GM18870 (cell line): Measurements from ENCODE around the gene MSMP.

ENCODE experiments used
- ATAC-seq: cut with Tn5 transposase; IDR thresholded peaks from one replicate; pipeline ENCODE4 v1.9.1; 2021; ENCODE audit warnings: moderate library complexity; ENCODE audit not compliant: unreplicated experiment

MSMP gene

GRCh38 chr9:35725362-35725761 is 28.7 kb downstream of the MSMP start:
- no peak for ATAC-seq

DNA sequence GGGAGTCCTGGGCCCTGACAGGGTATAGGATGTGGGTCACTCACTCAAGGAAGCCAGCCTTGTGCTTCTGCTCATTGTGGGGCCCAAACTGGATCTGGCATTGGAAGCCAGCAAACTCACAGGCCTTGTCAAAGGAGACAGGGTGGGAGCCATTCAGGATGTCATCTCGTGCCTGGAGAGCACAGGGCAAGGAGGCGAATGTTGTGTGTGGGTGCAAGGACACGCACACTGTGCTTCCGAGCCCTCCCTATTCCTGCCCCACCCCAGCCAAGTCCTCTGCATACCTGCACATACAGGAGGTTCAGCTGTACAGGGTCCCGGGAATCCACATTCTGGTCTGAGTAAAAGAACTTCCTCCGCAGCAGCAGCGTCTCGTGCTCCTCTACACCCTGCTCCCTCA is 30.2 kb downstream of the MSMP start:
- no peak for ATAC-seq

DNA sequence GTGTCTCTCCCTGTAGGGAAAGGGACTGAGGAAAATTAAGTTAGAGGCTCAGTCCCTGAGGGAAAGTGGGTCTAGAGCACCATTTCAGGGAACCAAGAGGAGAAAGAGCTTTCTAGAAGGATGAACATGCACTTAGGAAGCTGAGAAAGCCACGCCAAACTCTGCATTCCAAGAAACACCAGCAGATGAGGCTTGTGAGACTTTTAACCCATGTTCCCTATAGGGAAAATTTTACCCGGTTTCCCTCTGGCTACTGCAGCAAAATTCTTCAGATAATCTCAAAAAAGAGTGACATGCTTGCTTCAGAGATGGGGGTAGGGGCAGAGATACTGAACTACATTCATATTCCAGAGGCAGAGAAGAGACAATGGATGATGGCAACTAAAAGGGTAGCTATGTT is 30.6 kb downstream of the MSMP start:
- ATAC-seq, result no peak

DNA sequence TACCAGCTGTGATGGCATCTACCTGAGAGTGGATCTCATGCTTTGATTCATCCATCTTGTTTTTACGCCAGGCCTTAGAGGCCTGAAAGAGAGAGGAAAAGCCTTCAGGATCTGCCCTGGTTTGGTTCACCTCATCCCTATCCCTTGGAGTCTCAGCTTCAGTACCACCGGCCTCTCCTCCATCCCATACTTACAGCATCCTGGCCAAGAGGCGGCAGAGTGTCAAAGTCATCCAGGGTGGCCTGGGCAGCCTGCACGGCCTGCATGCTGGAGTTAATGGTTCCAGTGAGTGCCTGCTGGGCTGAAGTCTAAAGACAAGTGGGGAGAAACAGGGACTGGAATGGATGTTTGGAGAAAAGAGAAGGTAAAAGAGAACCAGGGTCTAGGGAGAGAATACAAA is 34.5 kb downstream of the MSMP start:
- no peak for ATAC-seq

GRCh38 chr9:35718721-35719511 is 35.2 kb downstream of the MSMP start:
- no peak for ATAC-seq

DNA sequence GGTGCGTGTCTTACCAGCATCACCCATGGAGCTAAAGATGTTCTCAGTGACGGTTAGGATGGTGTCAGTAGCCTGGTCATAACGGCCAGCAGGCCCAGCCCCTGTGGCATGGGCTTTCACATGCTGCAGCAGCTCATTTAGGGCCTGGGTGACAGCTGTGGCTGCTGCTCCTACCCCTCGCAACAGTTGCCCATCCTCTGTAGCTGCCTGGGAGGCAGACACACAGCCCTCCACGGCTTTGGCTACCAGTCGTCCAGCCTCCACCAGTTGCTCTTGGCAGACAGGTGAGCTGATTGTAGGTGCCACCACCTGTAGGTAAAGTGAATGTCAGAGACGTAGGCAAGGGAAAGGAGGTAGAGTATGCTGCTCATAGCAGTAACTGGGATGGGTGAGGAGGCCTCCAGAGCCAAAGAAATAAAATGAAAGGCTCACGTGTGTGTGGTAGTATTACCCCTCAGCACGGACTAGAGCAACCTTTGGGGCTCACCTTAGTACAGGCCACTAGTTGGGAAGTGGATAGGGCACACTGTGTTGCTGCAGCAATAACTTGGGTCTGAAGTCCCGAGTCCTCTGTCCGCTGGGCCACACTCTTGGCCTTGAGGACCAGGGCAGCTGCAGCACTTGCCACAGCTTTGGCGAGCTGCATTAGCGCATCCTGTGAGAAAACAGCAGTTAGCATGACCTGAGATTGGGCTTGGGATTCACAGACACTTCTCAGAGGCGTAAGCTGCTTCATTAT is 36.8 kb downstream of the MSMP start:
- no peak for ATAC-seq

- no peak for ATAC-seq
These were observed 37.8 kb downstream of the MSMP start for GRCh38 chr9:35716230-35716629.

GRCh38 chr9:35714579-35715252 is 39.4 kb downstream of the MSMP start:
- no peak for ATAC-seq

DNA sequence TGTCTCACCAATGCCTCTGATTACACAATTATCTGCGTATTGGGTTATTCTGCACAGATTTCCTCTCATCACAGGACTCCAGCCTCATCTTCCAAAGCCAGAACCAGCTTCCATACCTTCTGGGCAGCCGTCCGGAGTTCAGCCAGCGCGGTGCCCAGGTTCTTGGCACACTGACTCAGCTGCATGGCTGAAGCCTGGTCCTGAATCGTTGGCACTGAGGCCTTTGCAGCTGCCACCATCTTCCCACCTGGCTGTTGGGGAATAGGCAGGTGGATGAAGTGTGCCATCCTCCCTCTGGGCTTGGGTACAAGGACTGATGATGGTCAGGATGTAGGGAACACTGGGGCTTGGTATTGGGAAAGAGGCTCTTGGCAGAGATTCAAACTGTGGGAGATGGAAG is 40.0 kb downstream of the MSMP start:
- no peak for ATAC-seq

DNA sequence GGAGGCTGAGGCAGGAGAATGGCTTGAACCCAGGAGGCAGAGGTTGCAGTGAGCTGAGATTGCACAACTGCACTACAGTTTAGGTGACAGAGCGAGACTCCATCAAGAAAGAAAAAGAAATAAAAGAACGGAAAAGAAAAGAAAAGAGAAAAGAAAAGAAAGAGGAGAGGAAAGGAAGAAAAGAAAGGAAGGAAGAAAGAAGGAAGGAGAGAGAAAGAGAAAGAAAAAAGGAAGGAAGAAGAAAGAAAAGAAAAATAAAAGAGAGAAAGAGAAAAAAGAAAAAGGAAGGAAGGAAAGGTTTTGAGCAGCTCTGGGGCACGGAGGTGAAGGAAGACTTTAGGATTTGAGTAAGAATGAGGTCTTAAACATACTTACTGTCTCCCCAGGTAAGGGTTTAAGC is 40.5 kb downstream of the MSMP start:
- ATAC-seq, result no peak

- no peak for ATAC-seq
These were observed 41.2 kb downstream of the MSMP start for GRCh38 chr9:35712762-35713400.

GRCh38 chr9:35711501-35712428 is 42.3 kb downstream of the MSMP start:
- ATAC-seq, result no peak

- no peak for ATAC-seq
These were observed 43.1 kb downstream of the MSMP start for GRCh38 chr9:35710818-35711500.

GRCh38 chr9:35708146-35708545 is 45.9 kb downstream of the MSMP start:
- no peak for ATAC-seq

GRCh38 chr9:35706951-35707350 is 47.1 kb downstream of the MSMP start:
- no peak for ATAC-seq

DNA sequence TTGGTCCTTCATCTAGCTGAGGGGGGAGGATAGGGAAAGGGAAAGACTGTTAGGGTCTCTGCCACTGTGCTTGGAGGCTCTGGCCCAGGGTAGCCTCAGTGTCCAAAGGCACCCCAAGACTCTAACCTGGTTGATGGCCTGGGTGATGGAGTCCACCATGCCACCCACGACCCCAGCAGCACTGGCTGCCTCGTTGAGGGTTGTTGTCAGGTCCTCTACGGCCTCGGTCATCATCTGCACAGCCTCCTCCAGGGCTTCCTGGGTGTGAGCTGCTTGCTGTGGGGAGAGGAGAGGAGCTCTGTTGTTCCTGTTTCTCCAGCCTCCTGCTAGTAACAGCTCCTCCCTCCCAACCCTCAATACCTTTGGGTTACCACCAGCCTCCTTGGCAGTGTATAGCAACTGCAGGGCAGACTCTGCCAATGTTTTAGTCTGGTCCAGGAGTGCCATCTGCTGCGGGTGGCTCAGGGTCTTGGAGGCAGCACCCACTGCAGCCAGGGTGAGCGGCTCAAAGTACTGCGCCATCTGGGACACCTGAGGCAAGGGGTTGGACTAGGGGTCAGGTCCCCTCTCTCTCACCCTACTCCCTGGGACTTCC is 48.1 kb downstream of the MSMP start:
- no peak for ATAC-seq

DNA sequence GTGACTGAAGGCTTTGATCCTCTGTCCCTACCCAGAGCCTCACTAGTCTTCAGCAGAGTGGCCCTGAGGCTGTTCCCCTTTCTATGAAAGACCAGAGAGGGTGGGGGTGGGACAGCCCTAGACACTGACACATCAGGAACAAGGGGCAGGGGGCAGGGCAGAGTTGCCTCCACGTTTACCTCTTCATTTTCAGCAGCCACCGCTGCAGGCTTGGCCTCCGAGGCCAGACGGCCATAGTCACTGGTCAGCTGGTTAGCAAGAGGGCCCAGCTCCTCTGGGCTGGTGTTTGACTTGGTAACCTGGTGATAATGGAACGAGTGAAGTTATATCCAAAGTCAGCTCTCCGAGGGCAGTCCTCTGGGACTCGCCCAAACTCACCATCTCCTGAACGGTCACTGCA is 48.7 kb downstream of the MSMP start:
- no peak for ATAC-seq

DNA sequence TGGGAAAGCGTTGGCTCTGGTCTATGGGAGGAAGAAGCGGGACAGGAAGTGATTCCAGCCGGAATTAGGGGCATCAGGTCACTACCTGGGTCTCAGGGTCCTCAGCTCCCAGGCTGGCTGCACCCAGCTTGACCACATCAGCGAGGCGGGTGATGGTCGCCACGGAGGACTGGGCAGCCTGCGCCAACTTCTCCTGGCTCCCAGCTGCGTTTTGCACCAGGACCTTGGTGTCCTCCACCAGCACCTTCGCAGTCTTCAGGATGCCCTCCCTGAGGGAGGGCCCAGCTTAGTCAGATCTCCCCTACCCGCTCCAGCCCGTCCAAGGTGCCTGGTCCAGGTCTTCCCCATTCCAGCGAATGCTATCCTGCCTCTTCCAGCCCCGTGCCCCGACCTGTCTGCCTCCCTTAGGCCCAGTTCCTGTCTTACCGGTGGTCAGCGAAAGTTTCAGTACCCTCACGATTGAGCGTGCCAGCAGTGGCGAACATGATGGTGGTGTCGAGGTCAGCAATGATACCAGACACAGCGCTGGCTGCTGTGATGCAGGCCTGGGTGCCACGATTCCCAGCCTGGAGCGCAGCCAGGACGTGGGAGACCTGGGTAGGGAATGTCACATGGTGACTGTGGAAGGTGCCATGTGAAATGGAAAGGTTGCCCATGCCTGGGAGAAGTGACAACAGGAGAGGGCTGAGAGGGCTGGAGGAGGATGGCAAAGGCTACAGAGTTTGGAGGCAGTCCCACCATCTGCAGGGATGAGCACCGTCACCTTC is 50.0 kb downstream of the MSMP start:
- no peak for ATAC-seq
